ENCODE data around the gene TMEM213. TPM values are rescaled to one million over a fixed set of nuclear protein-coding genes. Genes with fewer than 3 reads are reported as not detected.

TMEM213 gene
- total RNA-seq, 1 donor from 2014 or later, result not detected

DNA sequence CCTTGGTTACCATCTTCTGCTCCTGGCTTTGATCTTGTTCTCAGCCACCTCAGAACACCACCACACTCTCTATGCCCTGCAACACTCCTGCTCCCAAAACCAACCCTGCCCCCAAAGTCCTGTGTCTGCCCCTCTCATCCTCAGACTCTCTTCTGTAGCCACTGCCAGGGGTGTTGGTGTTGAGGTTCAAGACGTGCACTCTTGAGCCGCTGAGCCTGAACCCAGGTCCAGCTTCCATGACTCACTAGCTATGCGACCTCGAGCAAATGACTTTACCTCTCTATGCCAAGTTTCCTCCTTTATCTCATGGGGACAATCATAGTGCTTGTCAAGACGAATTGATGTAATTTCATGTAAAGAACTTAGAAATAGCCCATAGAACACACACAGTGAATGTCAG is 1.0 kb downstream of the TMEM213 start:
- no peaks in the 10 kb centered on the region for H3K36me3 Mint-ChIP-seq (ENCODE audit: insufficient read depth)
- H3K9me3 Mint-ChIP-seq (ENCODE audit: low read depth), result no peaks in the 10 kb centered on the region
- no peak for DNase-seq (ENCODE audit: low spot score, unreplicated experiment)
- no peak overlapping the region for H3K4me3 Mint-ChIP-seq (ENCODE audit: low read depth)
- peaks cover 22% of the 10 kb centered on the region for H3K27me3 Mint-ChIP-seq
- TF ChIP-seq, protein P1, sequence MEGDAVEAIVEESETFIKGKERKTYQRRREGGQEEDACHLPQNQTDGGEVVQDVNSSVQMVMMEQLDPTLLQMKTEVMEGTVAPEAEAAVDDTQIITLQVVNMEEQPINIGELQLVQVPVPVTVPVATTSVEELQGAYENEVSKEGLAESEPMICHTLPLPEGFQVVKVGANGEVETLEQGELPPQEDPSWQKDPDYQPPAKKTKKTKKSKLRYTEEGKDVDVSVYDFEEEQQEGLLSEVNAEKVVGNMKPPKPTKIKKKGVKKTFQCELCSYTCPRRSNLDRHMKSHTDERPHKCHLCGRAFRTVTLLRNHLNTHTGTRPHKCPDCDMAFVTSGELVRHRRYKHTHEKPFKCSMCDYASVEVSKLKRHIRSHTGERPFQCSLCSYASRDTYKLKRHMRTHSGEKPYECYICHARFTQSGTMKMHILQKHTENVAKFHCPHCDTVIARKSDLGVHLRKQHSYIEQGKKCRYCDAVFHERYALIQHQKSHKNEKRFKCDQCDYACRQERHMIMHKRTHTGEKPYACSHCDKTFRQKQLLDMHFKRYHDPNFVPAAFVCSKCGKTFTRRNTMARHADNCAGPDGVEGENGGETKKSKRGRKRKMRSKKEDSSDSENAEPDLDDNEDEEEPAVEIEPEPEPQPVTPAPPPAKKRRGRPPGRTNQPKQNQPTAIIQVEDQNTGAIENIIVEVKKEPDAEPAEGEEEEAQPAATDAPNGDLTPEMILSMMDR (IDR thresholded peaks at IDR 0.05; ENCODE audit: unreplicated experiment), result no peak
- no peak overlapping the region for H3K27ac Mint-ChIP-seq
- H3K4me1 Mint-ChIP-seq (ENCODE audit: low read depth), result peaks cover 7% of the 10 kb centered on the region

DNA sequence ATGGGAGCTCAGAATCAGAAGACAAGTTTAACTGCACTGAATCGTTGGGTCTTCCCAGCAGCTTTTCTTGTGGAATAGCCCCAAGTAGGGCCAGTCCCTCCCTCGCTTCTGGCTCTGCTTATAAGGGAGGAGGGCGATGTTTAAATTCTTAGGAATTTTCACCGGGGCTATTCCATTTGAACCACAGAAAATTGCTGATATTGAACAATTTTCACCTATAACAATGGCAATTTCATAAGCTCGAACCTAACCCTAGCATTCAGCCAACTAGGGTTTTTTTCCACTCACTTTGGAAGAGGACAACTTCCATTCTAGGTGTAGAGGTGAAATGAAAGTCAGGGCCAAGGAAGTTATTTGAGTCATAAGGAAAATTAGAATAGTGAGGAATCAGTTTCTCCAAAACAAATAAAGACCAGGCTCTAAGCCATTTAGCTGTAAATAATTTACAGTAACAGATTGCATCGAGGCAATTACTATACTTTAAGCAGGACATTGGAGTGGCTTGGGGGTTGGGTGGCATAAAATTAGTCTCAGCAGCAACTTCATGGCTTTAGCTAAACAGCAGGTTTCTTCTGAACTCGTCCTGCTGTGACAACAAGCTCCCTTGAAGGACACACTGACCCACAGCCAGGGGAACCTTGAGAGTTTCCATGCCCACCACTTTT is 1.7 kb downstream of the TMEM213 start:
- Mint-ChIP-seq H3K4me3 (ENCODE audit: low read depth) (no peak overlapping the region), H3K27ac (no peak overlapping the region), H3K4me1 (ENCODE audit: low read depth) (peaks cover 7% of the 10 kb centered on the region), H3K27me3 (peaks cover 22% of the 10 kb centered on the region), H3K9me3 (ENCODE audit: low read depth) (no peaks in the 10 kb centered on the region), H3K36me3 (ENCODE audit: insufficient read depth) (no peaks in the 10 kb centered on the region)
- TF ChIP-seq, protein P1 (IDR thresholded peaks at IDR 0.05; ENCODE audit: unreplicated experiment), result no peak
- no peak for DNase-seq (ENCODE audit: low spot score, unreplicated experiment)

DNA sequence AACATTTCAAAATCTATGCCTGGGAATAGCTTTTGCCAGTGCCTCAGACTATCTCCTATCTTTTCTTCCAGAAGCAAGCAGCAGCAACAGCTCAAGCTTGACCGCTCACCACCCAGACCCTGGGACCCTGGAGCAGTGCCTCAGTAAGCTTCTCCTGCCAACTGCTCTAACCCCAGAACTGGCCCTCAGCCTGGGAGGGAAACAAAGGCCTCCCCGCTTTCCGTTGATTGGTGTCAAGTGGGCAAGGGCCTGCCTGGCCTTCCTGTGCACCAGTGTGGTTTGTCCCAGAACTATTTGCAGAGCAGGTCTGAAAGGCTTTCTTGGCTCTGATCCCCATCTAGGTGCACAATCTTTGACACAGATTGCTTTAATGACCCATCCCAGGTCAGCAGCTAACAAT is 3.5 kb downstream of the TMEM213 start:
- TF ChIP-seq, protein P1 (IDR thresholded peaks at IDR 0.05; ENCODE audit: unreplicated experiment), result no peak
- H3K27ac Mint-ChIP-seq, result no peak overlapping the region
- no peak overlapping the region for H3K4me3 Mint-ChIP-seq (ENCODE audit: low read depth)
- no peaks in the 10 kb centered on the region for H3K36me3 Mint-ChIP-seq (ENCODE audit: insufficient read depth)
- no peaks in the 10 kb centered on the region for H3K9me3 Mint-ChIP-seq (ENCODE audit: low read depth)
- H3K4me1 Mint-ChIP-seq (ENCODE audit: low read depth), result peaks cover 7% of the 10 kb centered on the region
- DNase-seq (ENCODE audit: low spot score, unreplicated experiment), result no peak
- H3K27me3 Mint-ChIP-seq, result peaks cover 22% of the 10 kb centered on the region

DNA sequence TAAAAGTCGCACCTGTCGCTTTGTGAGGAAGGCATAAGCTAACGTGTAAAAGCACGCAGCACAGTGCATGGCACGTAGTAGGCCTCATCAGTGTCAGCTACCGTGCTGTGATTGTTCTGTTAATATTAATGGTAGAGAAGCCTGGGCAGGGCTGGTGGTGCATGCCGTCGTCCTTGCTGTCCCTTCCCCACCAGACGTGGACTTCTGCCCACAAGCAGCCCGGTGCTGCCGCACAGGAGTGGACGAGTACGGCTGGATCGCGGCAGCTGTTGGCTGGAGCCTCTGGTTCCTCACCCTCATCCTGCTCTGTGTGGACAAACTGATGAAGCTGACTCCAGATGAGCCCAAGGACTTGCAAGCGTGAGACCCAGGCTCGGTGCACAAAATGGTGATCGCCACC is 4.9 kb downstream of the TMEM213 start:
- DNase-seq (ENCODE audit: low spot score, unreplicated experiment), result no peak
- H3K4me3 Mint-ChIP-seq (ENCODE audit: low read depth), result no peak overlapping the region
- no peak overlapping the region for H3K27ac Mint-ChIP-seq
- TF ChIP-seq, protein P1 (IDR thresholded peaks at IDR 0.05; ENCODE audit: unreplicated experiment), result no peak
- H3K9me3 Mint-ChIP-seq (ENCODE audit: low read depth), result no peaks in the 10 kb centered on the region
- H3K27me3 Mint-ChIP-seq, result peaks cover 12% of the 10 kb centered on the region
- H3K4me1 Mint-ChIP-seq (ENCODE audit: low read depth), result peaks cover 7% of the 10 kb centered on the region
- H3K36me3 Mint-ChIP-seq (ENCODE audit: insufficient read depth), result no peaks in the 10 kb centered on the region

DNA sequence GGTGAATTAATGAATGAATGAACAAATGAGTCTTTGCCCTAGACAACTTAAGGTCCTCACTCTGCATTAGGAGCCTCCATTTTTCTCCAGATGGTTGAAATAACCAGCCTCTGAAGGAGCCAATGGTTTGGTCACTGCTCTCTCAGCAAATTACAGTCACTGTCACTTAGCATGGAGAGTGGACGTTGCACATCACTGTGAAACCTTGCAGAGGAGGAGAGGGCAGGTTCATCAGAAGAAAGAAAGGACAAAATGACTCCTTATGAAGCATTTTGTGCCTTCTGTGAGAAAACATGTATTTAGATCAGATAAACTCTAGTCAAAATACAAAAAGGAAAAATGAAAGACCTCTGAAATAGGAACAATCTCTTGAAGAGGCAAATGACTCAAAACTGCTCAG is 6.8 kb downstream of the TMEM213 start:
- Mint-ChIP-seq H3K4me3 (ENCODE audit: low read depth) (no peak overlapping the region), H3K27ac (no peak overlapping the region), H3K4me1 (ENCODE audit: low read depth) (no peaks in the 10 kb centered on the region)

More for the DNA sequence above, 6.8 kb downstream of the TMEM213 start:
- Mint-ChIP-seq H3K27me3 (no peaks in the 10 kb centered on the region), H3K36me3 (ENCODE audit: insufficient read depth) (no peaks in the 10 kb centered on the region), H3K9me3 (ENCODE audit: low read depth) (no peaks in the 10 kb centered on the region)
- no peak for DNase-seq (ENCODE audit: low spot score, unreplicated experiment)
- TF ChIP-seq, protein P1 (IDR thresholded peaks at IDR 0.05; ENCODE audit: unreplicated experiment), result no peak
